IPS-18a (cell line): ENCODE measurements around the gene MPP2.

Source experiments
- H3K27ac ChIP-seq: one replicate; pipeline ENCODE4 v1.5.1; 2013; ENCODE audit warnings: low read length
- H3K27me3 ChIP-seq: one replicate; pipeline ENCODE4 v1.6.1; 2013; ENCODE audit warnings: mild to moderate bottlenecking, low read length; ENCODE audit not compliant: control insufficient read depth, insufficient read depth
- H3K36me3 ChIP-seq: one replicate; pipeline ENCODE4 v1.6.1; 2013; ENCODE audit warnings: low read depth, low read length; ENCODE audit not compliant: control insufficient read depth
- H3K4me1 ChIP-seq: one replicate; pipeline ENCODE4 v1.6.1; 2013; ENCODE audit warnings: low read depth, low read length; ENCODE audit not compliant: control insufficient read depth
- H3K4me3 ChIP-seq: one replicate; pipeline ENCODE4 v1.5.1; 2013; ENCODE audit warnings: low read length
- H3K9ac ChIP-seq: one replicate; pipeline ENCODE4 v1.6.1; 2013; ENCODE audit warnings: mild to moderate bottlenecking, low read length, moderate library complexity
- H3K9me3 ChIP-seq: one replicate; pipeline ENCODE4 v1.6.1; 2013; ENCODE audit warnings: low read depth, low read length; ENCODE audit not compliant: control insufficient read depth

MPP2 gene

GRCh38 chr17:43832976-43833829 is 74.1 kb downstream of the MPP2 start, which contains the start of gene MPP3:
MPP3 (minus strand) TSS chr17:43833146; CDS start chr17:43831906, 1,240 bp downstream.
- Histone ChIP-seq H3K36me3 (peaks cover 9% of the 10 kb centered on the region), H3K4me1 (peaks cover 6% of the 10 kb centered on the region), H3K27me3 (peaks cover 24% of the 10 kb centered on the region), H3K9me3 (no peaks in the 10 kb centered on the region), H3K27ac (no peak within 1 kb of the TSS), H3K4me3 (peak within 1 kb of the TSS; percentile 73), H3K9ac (peak within 1 kb of the TSS; percentile 22)

GRCh38 chr17:43832168-43832975 is 75.0 kb downstream of the MPP2 start:
- Histone ChIP-seq H3K4me3 (peak overlapping the region; percentile 73), H3K27ac (no peak overlapping the region), H3K9me3 (no peaks in the 10 kb centered on the region), H3K4me1 (peaks cover 6% of the 10 kb centered on the region), H3K27me3 (peaks cover 24% of the 10 kb centered on the region), H3K36me3 (peaks cover 9% of the 10 kb centered on the region), H3K9ac (no peak overlapping the region)

- H3K4me1 ChIP-seq = peaks cover 6% of the 10 kb centered on the region
- no peaks in the 10 kb centered on the region for H3K9me3 ChIP-seq
- H3K27ac ChIP-seq = no peak overlapping the region
- no peak overlapping the region for H3K4me3 ChIP-seq
- H3K36me3 ChIP-seq = peaks cover 9% of the 10 kb centered on the region
- no peak overlapping the region for H3K9ac ChIP-seq
- peaks cover 24% of the 10 kb centered on the region for H3K27me3 ChIP-seq
These were observed 75.7 kb downstream of the MPP2 start for GRCh38 chr17:43831633-43832032.

- Histone ChIP-seq H3K9ac (no peak overlapping the region), H3K4me1 (peaks cover 6% of the 10 kb centered on the region), H3K9me3 (no peaks in the 10 kb centered on the region), H3K36me3 (peaks cover 11% of the 10 kb centered on the region), H3K4me3 (no peak overlapping the region), H3K27me3 (peaks cover 24% of the 10 kb centered on the region), H3K27ac (no peak overlapping the region)
These were observed 76.7 kb downstream of the MPP2 start for GRCh38 chr17:43830510-43831140.

GRCh38 chr17:43829738-43830137 is 77.6 kb downstream of the MPP2 start:
- Histone ChIP-seq H3K27me3 (peaks cover 24% of the 10 kb centered on the region), H3K4me3 (no peak overlapping the region), H3K36me3 (peaks cover 11% of the 10 kb centered on the region), H3K27ac (no peak overlapping the region), H3K9ac (no peak overlapping the region), H3K4me1 (peaks cover 6% of the 10 kb centered on the region), H3K9me3 (no peaks in the 10 kb centered on the region)

GRCh38 chr17:43827596-43827995 is 79.7 kb downstream of the MPP2 start:
- H3K9me3 ChIP-seq = no peaks in the 10 kb centered on the region
- H3K27ac ChIP-seq = no peak overlapping the region
- H3K27me3 ChIP-seq = peaks cover 9% of the 10 kb centered on the region
- peaks cover 6% of the 10 kb centered on the region for H3K4me1 ChIP-seq
- peaks cover 11% of the 10 kb centered on the region for H3K36me3 ChIP-seq
- H3K9ac ChIP-seq = no peak overlapping the region
- H3K4me3 ChIP-seq = no peak overlapping the region

- peaks cover 9% of the 10 kb centered on the region for H3K36me3 ChIP-seq
- no peak overlapping the region for H3K27ac ChIP-seq
- no peaks in the 10 kb centered on the region for H3K27me3 ChIP-seq
These were observed 81.1 kb downstream of the MPP2 start for GRCh38 chr17:43826206-43826605.

GRCh38 chr17:43825567-43825966 is 81.8 kb downstream of the MPP2 start:
- Histone ChIP-seq H3K27me3 (no peaks in the 10 kb centered on the region), H3K9ac (no peak overlapping the region), H3K9me3 (no peaks in the 10 kb centered on the region), H3K27ac (no peak overlapping the region), H3K4me3 (no peak overlapping the region), H3K36me3 (peaks cover 5% of the 10 kb centered on the region), H3K4me1 (no peaks in the 10 kb centered on the region)

More at GRCh38 chr17:43826206-43826605, 81.1 kb downstream of the MPP2 start:
- no peaks in the 10 kb centered on the region for H3K4me1 ChIP-seq
- H3K9ac ChIP-seq = no peak overlapping the region
- H3K9me3 ChIP-seq = no peaks in the 10 kb centered on the region
- H3K4me3 ChIP-seq = no peak overlapping the region
